RWPE1 (cell line): ENCODE measurements around the gene LCP1.

Source experiments
- CTCF ChIA-PET: fragments of 350-600 bp; sonication (Branson Sonifier 250); formaldehyde crosslinking; extraction: SDS; loops from one replicate; lab custom pipeline; 2021; lab: Yijun Ruan, JAX
- POLR2A ChIA-PET: fragments of 400-600 bp; formaldehyde crosslinking; extraction: SDS; loops from one replicate; lab custom pipeline; 2020; ENCODE audit warnings: antibody characterized with exemption; ENCODE audit not compliant: low non-redundant PET; lab: Yijun Ruan, JAX
- DNase-seq: peaks from one replicate; pipeline ENCODE4 v3.0.0; 2012; ENCODE audit warnings: low spot score
- H3K27ac ChIP-seq: fragments of 450-650 bp; 2 replicates; pipeline ENCODE4 v1.5.1; 2017
- TF ChIP-seq, protein P1 (sequence below): fragments of 450-650 bp; conservative IDR thresholded peaks from 2 replicates; pipeline ENCODE4 v1.5.1; 2017; ENCODE audit warnings: low read depth, mild to moderate bottlenecking

The LCP1 gene

DNA sequence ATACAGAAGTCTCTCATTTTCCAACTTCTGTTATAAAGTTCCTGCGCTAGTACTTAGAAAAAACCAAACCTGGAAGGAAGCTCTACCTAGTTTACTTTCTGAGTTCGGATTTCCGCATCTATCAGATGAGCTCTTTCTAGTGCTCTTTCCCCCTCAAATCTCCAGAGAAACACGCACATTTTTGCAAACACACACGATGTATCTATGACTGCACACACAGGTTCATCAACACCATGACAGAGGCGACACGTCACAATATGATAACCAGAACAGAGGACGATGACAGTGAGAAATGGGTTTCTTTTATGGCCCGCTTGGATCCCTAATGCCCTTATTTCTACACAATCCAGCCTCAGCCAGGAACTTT lies 29.1 kb upstream of the LCP1 start:
- POLR2A ChIA-PET = no interaction called here
- DNase-seq = peak; percentile 9
- CTCF ChIA-PET = no interaction called here
- H3K27ac ChIP-seq = no peak overlapping the region
- TF ChIP-seq, protein P1, sequence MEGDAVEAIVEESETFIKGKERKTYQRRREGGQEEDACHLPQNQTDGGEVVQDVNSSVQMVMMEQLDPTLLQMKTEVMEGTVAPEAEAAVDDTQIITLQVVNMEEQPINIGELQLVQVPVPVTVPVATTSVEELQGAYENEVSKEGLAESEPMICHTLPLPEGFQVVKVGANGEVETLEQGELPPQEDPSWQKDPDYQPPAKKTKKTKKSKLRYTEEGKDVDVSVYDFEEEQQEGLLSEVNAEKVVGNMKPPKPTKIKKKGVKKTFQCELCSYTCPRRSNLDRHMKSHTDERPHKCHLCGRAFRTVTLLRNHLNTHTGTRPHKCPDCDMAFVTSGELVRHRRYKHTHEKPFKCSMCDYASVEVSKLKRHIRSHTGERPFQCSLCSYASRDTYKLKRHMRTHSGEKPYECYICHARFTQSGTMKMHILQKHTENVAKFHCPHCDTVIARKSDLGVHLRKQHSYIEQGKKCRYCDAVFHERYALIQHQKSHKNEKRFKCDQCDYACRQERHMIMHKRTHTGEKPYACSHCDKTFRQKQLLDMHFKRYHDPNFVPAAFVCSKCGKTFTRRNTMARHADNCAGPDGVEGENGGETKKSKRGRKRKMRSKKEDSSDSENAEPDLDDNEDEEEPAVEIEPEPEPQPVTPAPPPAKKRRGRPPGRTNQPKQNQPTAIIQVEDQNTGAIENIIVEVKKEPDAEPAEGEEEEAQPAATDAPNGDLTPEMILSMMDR = no peak

- H3K27ac ChIP-seq = no peak overlapping the region
- no peak for DNase-seq
- TF ChIP-seq, protein P1 = no peak
- ChIA-PET CTCF (no interaction called here), POLR2A (no interaction called here)
These were observed 28.5 kb upstream of the LCP1 start for GRCh38 chr13:46210362-46211083.

DNA sequence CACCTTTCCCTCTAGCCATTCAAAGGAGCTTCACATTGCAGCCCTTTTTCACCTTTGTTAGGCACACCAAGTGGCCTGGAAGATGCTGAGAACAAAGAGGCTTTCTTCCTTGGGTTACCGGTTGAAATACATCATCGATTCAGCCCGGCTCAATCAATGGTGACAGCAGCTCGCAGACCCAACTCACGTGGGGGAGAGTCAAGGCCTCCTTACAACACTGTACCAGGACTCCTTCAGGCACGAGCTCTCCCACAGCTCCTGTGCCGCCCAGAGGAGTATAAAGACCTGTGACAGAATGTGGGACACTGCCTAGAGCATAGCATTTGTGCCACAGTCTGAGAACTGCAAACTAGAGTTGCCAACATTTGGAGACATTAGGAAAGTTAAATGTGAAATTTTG lies 25.9 kb upstream of the LCP1 start:
- no peak for DNase-seq
- CTCF ChIA-PET = interaction anchor here (0.6 kb wide), 1 partner anchor 199 kb away, joined by 3 read pairs; no protein-coding TSS in a partner anchor
- no peak overlapping the region for H3K27ac ChIP-seq
- TF ChIP-seq, protein P1 = no peak
- POLR2A ChIA-PET = no interaction called here

DNA sequence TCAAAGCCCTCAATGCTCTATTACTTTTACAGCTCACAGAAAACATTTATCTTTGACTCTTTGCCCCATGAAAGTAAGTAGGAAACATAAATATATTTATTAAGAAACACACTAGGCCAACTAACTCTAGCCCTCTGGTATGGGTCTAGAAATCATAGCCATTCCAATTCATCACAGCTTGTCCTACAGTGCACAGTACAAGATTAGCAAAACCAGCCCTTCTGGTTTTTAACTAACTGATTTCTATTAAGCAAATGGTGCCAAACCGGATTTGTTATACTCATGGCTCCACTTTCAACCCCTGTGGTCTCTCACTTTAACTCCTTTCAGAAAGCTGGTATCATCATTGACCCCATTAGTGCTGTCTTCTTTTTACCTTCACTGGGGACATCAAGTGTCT lies 24.2 kb upstream of the LCP1 start:
- ChIA-PET CTCF (no interaction called here), POLR2A (no interaction called here)
- TF ChIP-seq, protein P1 = no peak
- H3K27ac ChIP-seq = no peak overlapping the region
- no peak for DNase-seq

GRCh38 chr13:46202966-46203365 lies 21.0 kb upstream of the LCP1 start:
- ChIA-PET POLR2A (no interaction called here), CTCF (no interaction called here)
- DNase-seq = no peak
- TF ChIP-seq, protein P1 = no peak
- H3K27ac ChIP-seq = no peak overlapping the region

DNA sequence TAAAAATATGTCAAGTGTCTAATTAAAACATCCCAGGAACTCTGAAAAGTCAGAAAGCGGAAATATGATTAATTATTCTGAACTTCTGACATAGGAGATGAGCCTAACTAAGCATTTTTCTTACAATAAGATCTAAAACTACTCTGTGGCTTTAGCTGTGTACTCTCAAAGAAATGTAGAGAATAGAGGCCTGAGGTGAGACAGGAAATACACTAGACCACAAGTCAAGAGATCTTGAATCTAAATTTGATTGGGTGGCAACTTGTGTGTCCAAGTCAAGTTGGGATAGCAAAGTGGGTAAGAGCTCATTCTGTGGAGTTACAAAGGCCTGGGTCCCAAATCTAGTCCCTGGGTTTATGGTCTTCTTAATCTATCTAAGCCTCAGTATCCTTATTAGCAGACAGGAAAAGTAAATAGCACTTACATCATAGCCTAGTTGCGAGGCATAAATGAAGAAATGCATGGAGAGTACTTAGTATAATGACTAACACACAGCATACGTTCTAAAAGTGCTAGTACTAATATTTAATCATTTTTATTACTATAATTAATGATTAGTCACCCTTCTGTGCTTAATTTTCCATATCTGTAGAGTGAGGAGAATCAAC lies 20.3 kb upstream of the LCP1 start:
- CTCF ChIA-PET = no interaction called here

More for the DNA sequence above, 20.3 kb upstream of the LCP1 start:
- POLR2A ChIA-PET = no interaction called here
- H3K27ac ChIP-seq = no peak overlapping the region
- no peak for DNase-seq
- TF ChIP-seq, protein P1 = no peak
